Measurements from ENCODE around the gene MAST4.

MAST4 gene

GRCh38 chr5:66843065-66843464 lies 246.9 kb downstream of the MAST4 start:
- no peak for DNase-seq (ENCODE audit: low read depth)

- no peak for DNase-seq (ENCODE audit: low read depth)
Measured at GRCh38 chr5:66848749-66849641, 252.8 kb downstream of the MAST4 start.

GRCh38 chr5:66849803-66850202 lies 253.6 kb downstream of the MAST4 start:
- no peak for DNase-seq (ENCODE audit: low read depth)

GRCh38 chr5:66850354-66851075 lies 254.3 kb downstream of the MAST4 start:
- DNase-seq (ENCODE audit: low read depth): no peak

GRCh38 chr5:66851306-66851705 lies 255.1 kb downstream of the MAST4 start:
- no peak for DNase-seq (ENCODE audit: low read depth)

GRCh38 chr5:66854416-66854815 lies 258.2 kb downstream of the MAST4 start:
- no peak for DNase-seq (ENCODE audit: low read depth)

- no peak for DNase-seq (ENCODE audit: low read depth)
Measured at GRCh38 chr5:66856041-66856805, 260.0 kb downstream of the MAST4 start.

- no peak for DNase-seq (ENCODE audit: low read depth)
Measured at GRCh38 chr5:66859526-66859925, 263.3 kb downstream of the MAST4 start.

GRCh38 chr5:66860199-66860975 lies 264.2 kb downstream of the MAST4 start:
- no peak for DNase-seq (ENCODE audit: low read depth)

- no peak for DNase-seq (ENCODE audit: low read depth)
Measured at GRCh38 chr5:66861402-66861801, 265.2 kb downstream of the MAST4 start.

GRCh38 chr5:66862020-66862419 lies 265.8 kb downstream of the MAST4 start:
- no peak for DNase-seq (ENCODE audit: low read depth)

- no peak for DNase-seq (ENCODE audit: low read depth)
Measured at GRCh38 chr5:66863243-66864170, 267.3 kb downstream of the MAST4 start.

GRCh38 chr5:66864240-66864884 lies 268.2 kb downstream of the MAST4 start:
- DNase-seq (ENCODE audit: low read depth): no peak

- DNase-seq (ENCODE audit: low read depth): no peak
Measured at GRCh38 chr5:66867618-66868322, 271.6 kb downstream of the MAST4 start.

GRCh38 chr5:66869347-66869746 lies 273.2 kb downstream of the MAST4 start:
- DNase-seq (ENCODE audit: low read depth): no peak

- DNase-seq (ENCODE audit: low read depth): no peak
Measured at GRCh38 chr5:66870708-66871107, 274.5 kb downstream of the MAST4 start.

- DNase-seq (ENCODE audit: low read depth): no peak
Measured at GRCh38 chr5:66871651-66872050, 275.5 kb downstream of the MAST4 start.

- DNase-seq (ENCODE audit: low read depth): no peak
Measured at GRCh38 chr5:66872736-66873331, 276.6 kb downstream of the MAST4 start.

- DNase-seq (ENCODE audit: low read depth): no peak
Measured at GRCh38 chr5:66874004-66874403, 277.8 kb downstream of the MAST4 start.
